A673 (cell line): ENCODE data around the gene KCNK2.

Experiments used
- CTCF ChIP-seq: fragments of 300-800, 200-600 bp; sonication (generic); conservative IDR thresholded peaks from 2 replicates; pipeline ENCODE4 v1.5.1; 2017; ENCODE audit warnings: low read depth, mild to moderate bottlenecking, antibody characterized with exemption, low read length, moderate library complexity, mixed read lengths
- EZH2 ChIP-seq: fragments of 200-600 bp; sonication (generic); IDR thresholded peaks from 2 replicates; pipeline ENCODE4 v1.6.1; 2017; ENCODE audit warnings: borderline replicate concordance, low read depth, mild to moderate bottlenecking, mixed read lengths, antibody characterized with exemption, low read length; ENCODE audit not compliant: poor library complexity, severe bottlenecking

DNA sequence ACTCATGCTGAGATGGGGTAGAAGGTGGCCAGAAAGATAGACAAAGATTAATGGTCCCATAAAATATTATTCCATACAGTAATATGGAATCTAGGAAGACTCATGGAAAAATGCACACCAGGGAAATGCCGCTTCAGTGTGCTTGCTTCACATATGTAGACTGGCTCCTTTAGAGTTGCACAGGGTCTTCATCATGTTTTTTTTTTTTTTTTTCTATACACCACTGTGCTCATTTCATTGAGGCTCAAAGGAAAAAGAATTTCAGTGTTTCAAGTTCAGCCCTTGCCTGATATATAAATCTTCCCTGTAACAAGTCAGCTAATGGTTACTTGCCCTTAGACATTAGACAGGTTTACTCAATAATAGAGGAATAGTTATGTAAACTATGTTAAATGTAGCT, 33.2 kb downstream of the KCNK2 start:
- TF ChIP-seq CTCF (no peak), EZH2 (no peak)
